Stimulated activated CD8-positive, alpha-beta memory T cell treated with anti-CD3 and anti-CD28 coated beads, Interleukin-2, amount 100 ng/mL, for 1 hour (primary cell): ENCODE results near the gene ZRANB1.

Source experiments
- DNase-seq, 2 donors: peaks; one replicate each; pipeline ENCODE4 v3.0.0-alpha.2; 2020; ENCODE audit warnings: low read depth in 2 of 2

ZRANB1 gene

DNA sequence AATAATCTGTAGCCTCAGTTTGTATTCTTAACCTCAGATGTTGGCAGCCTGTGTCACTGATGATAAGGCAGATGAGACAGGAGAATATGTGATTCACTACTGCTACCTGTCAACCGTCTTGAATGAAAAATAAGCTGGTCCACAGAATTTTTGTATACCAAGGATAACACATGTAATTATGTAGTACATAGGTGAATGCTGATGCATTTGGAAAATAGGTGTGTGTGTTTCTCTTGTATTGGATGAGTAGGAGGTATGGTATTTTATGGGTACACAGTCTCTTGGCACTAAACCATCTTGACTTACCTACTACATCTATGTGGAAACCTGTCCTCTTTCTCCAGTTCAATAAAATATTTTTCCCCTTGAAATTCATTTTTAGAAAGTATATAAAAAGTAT lies 20.7 kb upstream of the ZRANB1 start:
- no peak for DNase-seq

DNA sequence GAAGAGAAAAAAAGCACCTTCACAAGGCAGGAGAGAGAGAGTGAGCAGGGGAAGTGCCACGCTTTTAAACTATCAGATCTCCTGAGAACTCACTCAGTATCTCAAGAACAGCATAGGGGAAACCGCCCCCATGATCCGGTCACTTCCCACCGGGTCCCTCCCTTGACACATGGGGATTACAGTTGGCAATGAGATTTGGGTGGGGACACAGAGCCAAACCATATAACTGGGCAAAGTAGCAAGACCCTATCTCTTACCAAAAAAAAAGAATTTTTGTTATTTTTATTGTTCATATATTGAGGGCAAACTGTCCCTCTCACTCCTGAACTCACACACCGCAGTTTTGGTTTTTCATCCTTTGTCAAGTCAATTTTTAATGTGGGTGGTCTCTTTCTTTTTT lies 18.2 kb upstream of the ZRANB1 start:
- DNase-seq, result no peak

DNA sequence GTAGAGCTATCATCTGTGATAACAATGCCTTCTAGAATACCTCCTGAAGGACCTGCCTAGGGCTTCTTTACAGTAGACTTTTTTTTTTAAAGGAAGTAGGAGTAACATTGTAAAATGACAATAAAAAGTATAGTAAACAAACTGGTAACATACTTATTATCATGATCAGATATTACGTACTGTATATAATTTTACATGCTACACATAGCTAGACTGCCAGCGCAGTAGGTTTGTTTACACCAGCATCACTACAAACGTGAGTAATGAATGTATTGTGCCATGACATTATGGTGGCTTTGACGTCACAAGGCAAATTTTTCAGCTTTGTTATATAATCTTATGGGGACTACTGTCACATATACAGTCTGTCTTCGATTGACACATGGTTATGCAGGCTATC lies 15.4 kb upstream of the ZRANB1 start:
- DNase-seq, result no peak

DNA sequence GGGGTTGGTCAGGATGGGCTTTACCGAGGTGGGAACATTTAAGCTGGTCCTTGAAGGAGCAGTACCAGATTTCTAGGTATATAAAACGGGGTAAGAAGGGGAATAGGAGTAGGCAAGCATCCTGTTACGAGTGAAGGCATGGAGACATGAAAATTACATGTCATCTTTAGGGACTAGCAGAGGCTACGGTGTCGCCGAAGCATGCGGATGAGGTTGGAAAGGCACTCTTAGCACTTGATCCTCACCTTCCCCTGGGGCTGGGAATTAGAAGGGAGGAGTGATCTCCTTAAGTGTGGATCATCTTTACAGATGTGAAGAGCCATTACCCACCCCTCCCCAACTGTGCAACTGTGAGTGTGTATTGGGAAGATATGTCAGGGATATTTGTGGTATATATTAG lies 13.8 kb upstream of the ZRANB1 start:
- DNase-seq, result no peak

DNA sequence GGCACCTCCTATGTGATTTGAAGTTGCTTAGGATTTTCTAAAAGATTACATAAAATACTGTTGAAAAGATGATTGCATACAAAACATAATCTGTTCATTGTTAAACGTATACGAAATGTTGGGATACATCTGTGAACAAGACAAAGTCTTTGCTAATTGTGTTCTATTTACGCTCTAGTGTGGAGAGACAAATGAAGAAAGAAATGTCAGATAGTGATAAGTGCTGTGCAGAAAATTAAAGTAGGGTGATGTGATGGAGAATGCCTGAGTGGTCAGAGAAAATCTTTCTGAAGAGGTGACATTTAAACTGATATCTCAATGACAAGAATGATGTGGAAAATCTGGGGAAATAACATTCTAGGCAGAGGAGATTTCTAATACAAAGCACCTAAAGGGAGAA lies 13.4 kb upstream of the ZRANB1 start:
- DNase-seq, result no peak

DNA sequence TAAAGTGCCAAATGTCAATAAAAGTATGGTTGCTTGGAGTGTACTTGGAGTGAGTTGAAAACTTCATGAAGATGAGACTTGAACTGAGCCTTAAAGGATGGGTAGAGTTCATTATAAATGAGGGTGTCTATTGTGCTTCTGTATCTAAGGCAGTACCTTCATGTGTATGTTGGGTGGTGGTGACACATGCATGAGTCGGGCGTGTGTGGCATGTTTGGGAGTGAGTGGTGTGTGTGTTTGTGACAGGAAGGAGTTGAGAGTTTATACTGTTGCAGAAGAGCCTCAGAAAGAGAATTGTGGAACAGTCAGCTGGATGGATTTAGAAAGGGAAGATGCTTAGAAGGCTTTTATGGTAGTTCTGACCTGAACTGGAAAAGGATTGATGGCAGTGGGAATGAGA lies 6.0 kb upstream of the ZRANB1 start:
- DNase-seq, result no peak

DNA sequence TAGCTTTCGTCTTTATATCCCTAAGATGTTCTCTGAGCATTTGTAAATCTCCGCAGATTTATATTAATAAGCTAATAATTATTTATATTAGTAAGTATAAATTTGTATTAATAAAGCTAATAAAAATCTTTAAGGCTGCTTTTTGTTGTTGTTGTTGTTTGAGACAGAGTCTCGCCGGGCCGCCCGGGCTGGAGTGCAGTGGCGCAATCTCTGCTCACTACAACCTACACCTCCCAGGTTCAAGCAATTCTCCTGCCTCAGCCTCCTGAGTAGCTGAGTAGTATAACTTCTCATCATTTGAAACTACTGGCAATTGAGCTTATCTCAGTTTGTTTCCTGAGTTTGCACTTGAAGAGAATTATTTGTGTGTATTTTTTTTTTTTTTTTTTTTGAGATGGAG lies 5.1 kb upstream of the ZRANB1 start:
- no peak for DNase-seq

DNA sequence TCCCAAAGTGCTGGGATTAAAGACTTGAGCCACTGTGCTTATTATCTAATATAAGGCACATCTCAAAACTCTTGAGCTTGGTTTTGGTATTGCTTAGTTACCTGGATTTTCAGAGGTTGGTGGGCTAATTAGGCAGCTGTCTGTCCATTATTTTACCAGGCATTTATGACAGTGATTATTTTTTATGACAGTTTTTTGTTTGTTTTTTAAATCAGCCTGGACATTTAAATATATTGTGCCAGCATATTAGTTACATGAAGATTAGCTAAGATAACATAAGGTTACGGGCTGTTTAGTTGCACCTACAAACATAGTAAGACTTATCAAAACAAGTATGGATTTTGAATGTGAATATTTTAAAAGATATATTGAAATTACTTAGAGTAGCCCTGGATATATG lies 2.6 kb upstream of the ZRANB1 start:
- no peak for DNase-seq

DNA sequence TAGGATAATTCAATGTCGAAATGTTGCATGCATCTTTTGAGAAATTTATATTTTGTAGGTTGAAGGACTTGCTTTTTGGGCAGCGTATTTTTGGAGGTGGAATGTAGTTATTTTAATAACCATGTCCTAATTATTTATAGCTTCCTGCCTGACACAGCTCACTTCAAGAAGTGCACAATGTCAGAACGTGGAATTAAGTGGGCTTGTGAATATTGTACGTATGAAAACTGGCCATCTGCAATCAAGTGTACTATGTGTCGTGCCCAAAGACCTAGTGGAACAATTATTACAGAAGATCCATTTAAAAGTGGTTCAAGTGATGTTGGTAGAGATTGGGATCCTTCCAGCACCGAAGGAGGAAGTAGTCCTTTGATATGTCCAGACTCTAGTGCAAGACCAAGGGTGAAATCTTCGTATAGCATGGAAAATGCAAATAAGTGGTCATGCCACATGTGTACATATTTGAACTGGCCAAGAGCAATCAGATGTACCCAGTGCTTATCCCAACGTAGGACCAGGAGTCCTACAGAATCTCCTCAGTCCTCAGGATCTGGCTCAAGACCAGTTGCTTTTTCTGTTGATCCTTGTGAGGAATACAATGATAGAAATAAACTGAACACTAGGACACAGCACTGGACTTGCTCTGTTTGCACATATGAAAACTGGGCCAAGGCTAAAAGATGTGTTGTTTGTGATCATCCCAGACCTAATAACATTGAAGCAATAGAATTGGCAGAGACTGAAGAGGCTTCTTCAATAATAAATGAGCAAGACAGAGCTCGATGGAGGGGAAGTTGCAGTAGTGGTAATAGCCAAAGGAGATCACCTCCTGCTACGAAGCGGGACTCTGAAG lies 620 bp downstream of the ZRANB1 start:
- DNase-seq, result no peak

DNA sequence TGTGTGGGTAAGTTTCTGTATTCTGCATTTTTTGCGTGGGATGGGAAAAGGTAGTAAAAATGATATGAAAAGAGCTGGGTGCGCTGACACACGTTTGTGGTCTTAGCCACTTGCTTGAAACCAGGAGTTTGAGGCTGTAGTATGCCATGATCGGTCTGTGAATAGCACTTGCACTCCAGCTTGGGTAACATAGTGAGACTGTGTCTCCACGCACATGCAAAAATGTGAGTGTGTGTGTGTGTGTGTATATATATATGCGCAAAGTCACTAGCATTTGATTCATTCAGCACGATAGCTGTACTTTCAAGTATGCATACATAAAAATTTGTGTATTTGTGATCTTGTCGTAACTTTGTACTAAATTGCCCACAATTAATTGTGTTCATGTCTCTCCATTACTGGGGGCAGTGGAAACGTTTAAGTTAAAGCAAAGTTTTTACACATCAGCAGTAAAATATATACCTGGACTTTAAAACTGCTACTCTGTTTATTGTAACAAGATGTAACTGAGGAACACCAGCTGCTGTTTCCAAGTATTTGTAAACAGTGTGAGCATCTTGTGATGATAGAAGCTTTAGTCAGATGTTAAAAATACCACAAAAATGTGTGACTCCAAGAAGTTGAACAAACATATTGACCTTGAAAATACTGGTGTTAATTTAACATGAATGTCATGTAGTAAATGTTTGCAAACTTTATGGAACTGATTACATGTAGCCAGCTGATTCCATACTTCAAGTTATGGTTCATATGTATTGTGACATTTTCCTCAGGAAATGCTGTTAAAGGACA lies 1.6 kb downstream of the ZRANB1 start:
- no peak for DNase-seq

DNA sequence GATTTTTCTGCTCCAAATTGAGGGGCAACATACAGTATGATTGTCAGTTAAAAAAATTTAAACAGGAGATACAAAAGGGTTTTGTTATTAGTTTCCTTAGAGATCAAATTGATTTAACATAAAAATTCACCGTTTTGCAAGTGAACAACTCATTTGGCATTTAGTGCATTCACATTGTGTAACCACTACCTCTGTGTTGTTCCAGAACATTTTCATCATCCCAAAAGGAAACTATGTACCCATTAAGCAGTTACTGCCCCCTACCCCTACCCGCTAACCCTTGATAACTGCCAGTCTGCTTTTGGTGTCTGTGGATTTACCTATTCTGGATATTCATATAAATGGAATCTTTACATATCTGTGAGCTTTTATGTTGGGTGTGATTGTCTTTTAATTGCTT lies 3.1 kb downstream of the ZRANB1 start:
- DNase-seq, result no peak

DNA sequence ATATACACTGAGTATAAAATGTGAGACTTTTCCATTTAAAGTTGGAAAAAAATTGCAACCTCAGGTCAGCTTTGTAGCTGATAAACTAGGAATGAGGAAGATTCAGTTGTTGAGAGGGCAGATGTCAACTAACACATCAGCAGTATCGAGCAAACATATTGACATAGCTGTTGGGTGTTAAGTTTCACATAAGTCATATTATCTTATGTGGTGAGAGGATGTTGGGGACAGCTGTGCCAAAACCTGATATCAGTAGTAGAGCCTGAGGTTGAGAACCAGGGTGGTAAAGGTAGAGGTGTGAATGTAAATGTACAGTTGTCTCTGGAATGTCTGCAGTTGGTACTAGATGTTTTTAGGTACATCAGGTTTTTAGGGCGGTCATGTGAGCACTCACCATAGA lies 5.0 kb downstream of the ZRANB1 start:
- DNase-seq, result no peak

DNA sequence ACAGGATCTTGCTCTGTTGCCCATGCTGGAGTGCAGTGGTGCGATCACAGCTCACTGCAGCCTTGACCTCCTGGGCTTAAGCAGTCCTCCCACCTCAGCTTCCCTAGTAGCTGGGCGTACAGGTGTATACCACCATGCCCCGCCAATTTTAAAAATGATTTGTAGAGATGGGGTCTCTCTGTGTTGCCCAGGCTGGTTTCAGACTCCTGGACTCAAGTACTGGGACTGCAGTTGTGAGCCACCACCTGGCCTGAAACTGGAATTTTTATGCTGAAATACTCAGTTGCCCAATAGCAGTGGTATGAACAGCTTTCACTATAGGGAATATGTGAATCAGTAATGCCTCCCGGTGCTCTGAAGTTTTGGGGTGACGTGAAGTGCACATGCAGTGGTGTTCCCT lies 7.6 kb downstream of the ZRANB1 start:
- DNase-seq, result no peak

DNA sequence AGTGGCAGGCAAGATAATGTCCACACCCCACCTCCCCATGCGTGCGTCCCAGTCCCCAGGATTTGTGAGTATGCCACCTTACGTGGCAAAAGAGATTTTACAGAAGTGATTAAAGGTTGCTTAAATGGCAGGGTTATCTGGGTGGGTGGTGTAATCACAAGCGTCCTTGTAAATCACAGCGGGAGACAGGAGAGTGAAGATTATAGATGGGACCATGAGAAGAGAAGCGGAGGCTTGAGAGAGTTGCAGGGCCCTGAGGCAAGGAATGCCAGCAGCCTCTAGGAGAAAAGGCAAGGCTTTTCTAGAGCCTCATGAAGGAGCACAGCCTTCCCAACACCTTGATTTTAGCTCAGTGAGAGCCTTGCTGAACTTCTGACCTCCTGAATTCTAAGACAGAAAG lies 10.2 kb downstream of the ZRANB1 start:
- DNase-seq, result no peak

DNA sequence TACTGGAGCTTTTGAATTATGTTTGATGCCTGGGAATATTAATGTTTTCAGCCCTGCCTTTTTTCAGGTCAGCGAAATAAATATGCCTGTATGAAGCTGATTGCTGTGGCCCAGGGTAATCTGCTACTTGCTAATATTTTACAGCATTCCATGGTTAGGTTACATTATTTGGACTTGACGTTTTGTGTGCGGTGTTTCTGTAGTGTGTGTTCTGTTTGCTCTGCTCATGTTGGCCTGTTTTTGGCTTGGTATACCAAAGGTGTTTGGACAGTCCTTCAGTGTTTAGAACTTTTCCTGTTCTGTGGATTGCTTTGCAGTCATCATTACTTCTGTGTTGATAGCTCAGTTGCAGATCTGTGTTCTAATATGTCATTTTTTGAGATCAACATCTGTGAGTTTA lies 11.5 kb downstream of the ZRANB1 start:
- DNase-seq, result no peak

DNA sequence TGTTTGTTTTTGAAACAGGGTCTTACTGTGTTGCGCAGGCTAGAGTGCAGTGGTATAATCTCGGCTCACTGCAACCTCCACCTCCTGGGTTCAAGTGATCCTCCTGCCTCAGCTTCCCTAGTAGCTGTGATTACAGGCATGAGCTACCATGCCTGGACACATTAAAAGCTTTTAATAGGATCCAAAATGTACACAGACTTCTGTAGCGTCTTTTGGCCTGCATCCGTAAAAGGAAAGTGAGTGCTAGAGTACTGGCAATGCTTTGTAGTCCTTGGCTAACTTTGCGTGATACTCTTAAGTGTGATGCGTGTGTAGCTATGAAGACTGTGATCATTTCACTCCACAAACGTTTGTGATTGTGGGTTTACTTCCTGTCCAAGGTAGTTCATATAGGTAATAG lies 13.3 kb downstream of the ZRANB1 start:
- no peak for DNase-seq

DNA sequence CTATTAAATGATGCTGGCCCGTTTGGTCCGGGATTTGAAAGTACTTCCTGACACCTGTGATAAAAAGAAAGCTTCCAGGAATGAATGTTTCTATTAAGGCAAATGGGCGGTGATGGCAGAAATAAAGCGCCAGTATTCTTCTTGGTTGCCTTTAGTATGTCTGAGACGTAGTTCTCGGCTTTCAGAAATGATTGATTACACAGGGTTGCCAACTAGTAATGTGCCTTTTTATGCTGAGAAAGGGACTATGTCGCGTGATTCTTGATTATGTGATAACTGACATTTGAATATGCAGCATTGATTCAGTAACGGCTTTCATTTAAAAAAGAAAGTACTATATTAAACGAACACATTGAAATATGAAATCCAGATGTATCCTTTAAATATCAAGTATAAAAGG lies 13.9 kb downstream of the ZRANB1 start:
- no peak for DNase-seq

DNA sequence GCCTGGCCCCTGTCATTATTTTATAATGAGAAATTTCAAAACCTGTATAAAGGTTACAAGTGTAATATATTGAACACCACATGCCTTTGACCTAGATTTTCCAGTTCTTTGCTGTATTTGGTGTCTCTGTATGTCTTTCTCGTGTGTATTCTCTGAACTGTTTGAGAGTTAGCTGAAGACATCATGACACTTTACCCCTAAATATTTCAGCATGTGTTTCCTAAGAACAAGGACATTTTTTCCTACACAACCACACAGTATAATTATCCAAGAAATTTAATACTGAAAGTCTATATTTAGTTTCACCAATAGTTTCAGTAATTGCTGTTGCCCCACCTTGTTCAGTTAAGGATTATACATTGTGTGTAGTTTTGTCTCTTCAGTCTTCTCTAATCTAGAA lies 14.8 kb downstream of the ZRANB1 start:
- DNase-seq, result no peak

DNA sequence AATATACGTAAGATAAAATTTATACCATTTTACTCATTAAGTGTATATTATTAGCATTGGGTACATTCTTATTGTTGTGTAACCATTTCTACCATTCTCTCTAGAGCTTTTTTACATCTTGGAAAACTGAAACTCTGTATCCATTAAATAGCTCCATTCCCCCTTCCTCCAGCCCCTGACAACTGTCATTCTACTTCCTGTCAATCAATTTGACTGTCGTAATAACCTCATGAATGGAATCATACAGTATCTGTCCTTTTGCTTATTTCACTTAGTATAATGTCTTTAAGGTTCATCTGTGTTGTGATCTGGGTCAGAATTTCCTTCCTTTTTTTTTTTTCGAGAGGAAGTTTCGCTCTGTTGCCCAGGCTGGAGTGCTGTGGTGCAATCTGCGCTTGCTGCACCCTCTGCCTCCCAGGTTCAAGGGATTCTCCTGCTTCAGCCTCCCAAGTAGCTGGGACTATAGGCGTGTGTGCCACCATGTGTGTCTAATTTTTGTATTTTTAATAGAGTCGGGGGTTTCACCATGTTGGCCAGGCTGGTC lies 15.6 kb downstream of the ZRANB1 start:
- no peak for DNase-seq

DNA sequence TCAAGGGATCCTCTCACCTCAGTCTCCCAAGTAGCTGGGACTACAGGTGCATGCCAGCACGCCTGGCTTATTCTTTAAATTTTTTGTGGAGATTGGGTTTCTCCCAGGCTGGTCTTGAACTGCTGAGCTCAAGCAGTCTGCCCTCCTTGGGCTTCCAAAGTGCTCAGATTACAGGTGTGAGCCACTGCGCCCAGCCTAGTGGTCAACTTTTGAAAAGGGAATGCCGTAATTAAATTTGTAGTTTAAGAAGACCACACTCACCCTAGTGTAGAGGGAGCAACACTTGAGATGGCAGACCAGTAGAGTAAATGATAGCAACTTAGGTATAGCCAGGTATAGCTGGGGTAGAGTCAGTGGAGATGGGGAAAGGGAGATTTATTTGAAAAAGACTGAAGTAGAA lies 17.6 kb downstream of the ZRANB1 start:
- DNase-seq, result no peak

DNA sequence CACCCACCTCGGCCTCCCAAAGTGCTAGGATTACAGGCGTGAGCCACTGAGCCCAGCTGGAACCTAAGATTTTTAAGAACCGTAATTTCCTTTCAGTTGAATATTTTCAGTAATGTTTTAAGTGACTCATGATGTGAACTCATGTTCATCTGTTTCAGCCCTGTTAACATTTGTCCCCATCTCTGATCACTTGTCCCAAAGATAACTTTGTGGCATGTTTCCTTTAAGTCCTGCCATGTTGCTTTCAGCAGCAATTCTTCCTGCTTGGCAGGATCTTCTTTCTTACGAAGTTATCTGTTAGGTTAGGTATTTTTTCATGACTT lies 19.3 kb downstream of the ZRANB1 start:
- no peak for DNase-seq

DNA sequence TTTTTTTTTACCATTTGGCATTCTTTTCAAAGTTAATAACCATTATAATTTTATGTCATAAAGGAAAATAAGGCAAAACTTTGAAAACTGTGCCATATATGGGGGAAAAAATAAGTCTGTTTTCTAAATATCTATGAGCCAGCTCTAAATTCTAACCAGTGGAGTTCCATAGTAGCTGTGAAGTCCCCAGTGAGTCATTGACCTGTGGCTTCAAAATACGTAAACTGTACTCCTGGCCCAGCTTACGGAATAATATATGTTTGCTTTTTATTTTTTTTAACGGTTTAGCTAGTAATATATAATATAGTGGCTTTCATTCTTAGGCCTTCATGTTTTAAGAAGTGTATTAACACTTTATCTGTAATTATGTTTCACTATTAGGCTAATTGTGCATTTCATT lies 20.5 kb downstream of the ZRANB1 start:
- no peak for DNase-seq
